A549 (cell line): ENCODE results near the gene SPATA25. TPM values are rescaled to one million over a fixed set of nuclear protein-coding genes. Genes with fewer than 3 reads are reported as not detected.

ENCODE experiments used
- ATAC-seq, 2 experiments: fragments of 200-7000 bp in 1 of 2; fragments of >200 bp in 1 of 2; cut with Nextera tagmentation in 1 of 2; cut with Tn5 transposase in 1 of 2; 3 replicates each; pipeline versions ENCODE4 v1.8.0 to v1.9.1; 2018 to 2020; ENCODE audit warnings: mild to moderate bottlenecking in 1 of 2, moderate library complexity in 1 of 2
- CTCF ChIA-PET: fragments of 300-600 bp; sonication (Branson Sonifier 250); formaldehyde crosslinking; extraction: SDS; loops from one replicate; lab custom pipeline; 2021; ENCODE audit warnings: antibody characterized with exemption, inconsistent platforms; lab: Yijun Ruan, JAX
- POLR2A ChIA-PET: fragments of 350-600 bp; formaldehyde crosslinking; extraction: SDS; loops from one replicate; lab custom pipeline; 2021; ENCODE audit warnings: antibody characterized with exemption, inconsistent platforms; lab: Yijun Ruan, JAX
- DNase-seq, 2 experiments: peaks; one replicate each; pipeline versions ENCODE4 v3.0.0 to v3.0.0-alpha.2; 2011 to 2016; ENCODE audit warnings: low read depth in 1 of 2, low spot score in 1 of 2
- FAIRE-seq: peaks from 2 replicates; lab custom pipeline; 2011; peaks lifted over from hg19 to GRCh38; lab: Jason Lieb, UNC
- H3K27ac ChIP-seq, 2 experiments: fragments of >200 bp; sonication (Bioruptor Twin); formaldehyde crosslinking; 3 replicates each; pipeline ENCODE4 v1.5.1; 2016 to 2017
- H3K4me1 ChIP-seq: fragments of >200 bp; sonication (Bioruptor Twin); formaldehyde crosslinking; 3 replicates; pipeline ENCODE4 v1.6.1; 2016
- H3K4me2 ChIP-seq: fragments of >200 bp; sonication (Bioruptor Twin); formaldehyde crosslinking; 3 replicates; pipeline ENCODE4 v1.6.1; 2016
- H3K4me3 ChIP-seq: fragments of >200 bp; sonication (Bioruptor Twin); formaldehyde crosslinking; 3 replicates; pipeline ENCODE4 v1.5.1; 2016
- H3K9me3 ChIP-seq: fragments of >200 bp; sonication (Bioruptor Twin); formaldehyde crosslinking; 3 replicates; pipeline ENCODE4 v1.6.1; 2016
- HES2 ChIP-seq: fragments of >200 bp; sonication (Bioruptor Twin); formaldehyde crosslinking; IDR thresholded peaks from 2 replicates; pipeline ENCODE4 v1.6.1; 2016
- MAFK ChIP-seq: fragments of 450-650 bp; IDR thresholded peaks from 2 replicates; pipeline ENCODE4 v1.6.1; 2014; ENCODE audit not compliant: partially characterized antibody
- MYC ChIP-seq: IDR thresholded peaks from 2 replicates; pipeline ENCODE4 v1.6.1; 2012; ENCODE audit warnings: mild to moderate bottlenecking, inconsistent platforms, low read length, improper control_type of control experiment, borderline replicate concordance
- NFE2L2 ChIP-seq: fragments of 150-350 bp; conservative IDR thresholded peaks from 2 replicates; pipeline ENCODE4 v1.6.1; 2014; ENCODE audit warnings: low read length
- POLR2A ChIP-seq: IDR thresholded peaks from 2 replicates; pipeline ENCODE4 v1.6.1; 2012; ENCODE audit warnings: mild to moderate bottlenecking, low read length
- RCOR1 ChIP-seq: fragments of 150-350 bp; IDR thresholded peaks from 2 replicates; pipeline ENCODE4 v1.6.1; 2014; ENCODE audit warnings: antibody characterized with exemption, low read length, low read depth
- SMC3 ChIP-seq: fragments of >200 bp; sonication (Bioruptor Twin); formaldehyde crosslinking; IDR thresholded peaks from 3 replicates; pipeline ENCODE4 v1.6.1; 2018; ENCODE audit warnings: inconsistent platforms
- TP53 ChIP-seq: fragments of 250-450 bp; sonication (Bioruptor Pico); IDR thresholded peaks from 2 replicates; pipeline ENCODE4 v1.5.0; 2021; ENCODE audit warnings: mild to moderate bottlenecking, moderate library complexity
- WGBS: methylation state at CpG from one replicate; pipeline ENCODE4 v1.1.6; 2017; ENCODE audit errors: missing lambda C conversion rate; 5-methylcytosine and 5-hydroxymethylcytosine counted together
- polyA plus RNA-seq, 4 experiments: library from polyadenylated mRNA; depleted of rRNA in 3 of 4; stranded (reverse); fragments of >200 nt; fragmentation: RNase III in 1 of 4; extraction: RNeasy Plus Mini Kit Qiagen cat#74134 plus additional on column Dnase treatment in 1 of 4; gene quantifications; 2 replicates in 3 of 4; 3 replicates in 1 of 4; pipeline ENCODE4 v1.2.3, GENCODE V29; 2011 to 2017
- TF ChIP-seq, protein P1 (sequence below): fragments of 450-650 bp; IDR thresholded peaks from 2 replicates; pipeline ENCODE4 v1.6.1; 2014; ENCODE audit warnings: antibody characterized with exemption
- TF ChIP-seq, protein P2 (sequence below): fragments of >200 bp; sonication (Bioruptor Twin); formaldehyde crosslinking; IDR thresholded peaks from 3 replicates; pipeline ENCODE4 v1.5.1; 2016

Gene SPATA25
- polyA plus RNA-seq, 2 of the 4 experiments (the other 2 are of a cell fraction) = 0.31 to 0.77 TPM

DNA sequence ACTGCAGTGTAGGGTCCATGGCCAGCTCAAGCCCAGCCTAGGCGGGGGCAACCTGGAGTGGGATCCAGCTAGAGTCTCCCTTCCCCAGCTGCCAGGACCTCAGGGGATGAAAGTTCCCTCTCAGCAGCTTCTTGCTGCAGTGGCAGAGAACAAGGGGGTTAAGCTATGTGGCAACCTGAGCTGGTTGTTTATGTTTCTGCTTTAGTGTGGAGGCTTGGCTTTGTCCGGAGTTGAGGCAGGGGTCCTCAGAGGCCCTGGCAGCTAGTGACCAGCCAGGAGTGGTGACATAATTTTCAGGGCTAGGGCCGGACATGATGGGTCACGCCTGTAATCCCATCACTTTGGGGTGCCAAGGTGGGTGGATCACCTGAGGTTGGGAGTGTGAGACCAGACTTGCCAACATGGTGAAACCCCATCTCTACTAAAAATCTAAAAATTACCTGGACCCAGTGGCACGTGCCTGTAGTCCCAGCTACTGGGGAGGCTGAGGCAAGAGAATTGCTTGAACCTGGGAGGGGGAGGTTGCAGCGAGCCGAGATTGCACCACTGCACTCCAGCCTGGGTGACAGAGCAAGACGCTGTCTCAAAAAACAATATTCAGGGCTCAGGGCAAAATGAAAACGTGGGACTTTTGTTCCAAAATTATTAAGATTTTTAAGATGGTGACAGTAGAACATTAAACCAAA is 38.5 kb upstream of the SPATA25 start:
- no peak overlapping the region for H3K4me2 ChIP-seq
- H3K4me1 ChIP-seq = no peaks in the 10 kb centered on the region
- H3K27ac ChIP-seq = no peak overlapping the region
- DNase-seq (no peak), FAIRE-seq (no peak), ATAC-seq (no peak; a peak in 1 of 6 replicates)
- no peak for TF ChIP-seq NFE2L2
- no peak for TF ChIP-seq RCOR1
- no peak for TF ChIP-seq MYC
- no peak for TF ChIP-seq TP53
- no peak overlapping the region for H3K4me3 ChIP-seq
- ChIA-PET CTCF (interaction anchor here (0.8 to 1.5 kb wide), 4 partner anchors 9 to 44 kb away, joined by 3 read pairs; no protein-coding TSS in a partner anchor), POLR2A (interaction anchor here (5.0 kb wide), 1 partner anchor 8 kb away, joined by 30 read pairs; the partner anchor contains the start of gene PCIF1)
- WGBS = 48% methylated on average over 9 of the region's 9 CpGs
- H3K9me3 ChIP-seq = no peaks in the 10 kb centered on the region

DNA sequence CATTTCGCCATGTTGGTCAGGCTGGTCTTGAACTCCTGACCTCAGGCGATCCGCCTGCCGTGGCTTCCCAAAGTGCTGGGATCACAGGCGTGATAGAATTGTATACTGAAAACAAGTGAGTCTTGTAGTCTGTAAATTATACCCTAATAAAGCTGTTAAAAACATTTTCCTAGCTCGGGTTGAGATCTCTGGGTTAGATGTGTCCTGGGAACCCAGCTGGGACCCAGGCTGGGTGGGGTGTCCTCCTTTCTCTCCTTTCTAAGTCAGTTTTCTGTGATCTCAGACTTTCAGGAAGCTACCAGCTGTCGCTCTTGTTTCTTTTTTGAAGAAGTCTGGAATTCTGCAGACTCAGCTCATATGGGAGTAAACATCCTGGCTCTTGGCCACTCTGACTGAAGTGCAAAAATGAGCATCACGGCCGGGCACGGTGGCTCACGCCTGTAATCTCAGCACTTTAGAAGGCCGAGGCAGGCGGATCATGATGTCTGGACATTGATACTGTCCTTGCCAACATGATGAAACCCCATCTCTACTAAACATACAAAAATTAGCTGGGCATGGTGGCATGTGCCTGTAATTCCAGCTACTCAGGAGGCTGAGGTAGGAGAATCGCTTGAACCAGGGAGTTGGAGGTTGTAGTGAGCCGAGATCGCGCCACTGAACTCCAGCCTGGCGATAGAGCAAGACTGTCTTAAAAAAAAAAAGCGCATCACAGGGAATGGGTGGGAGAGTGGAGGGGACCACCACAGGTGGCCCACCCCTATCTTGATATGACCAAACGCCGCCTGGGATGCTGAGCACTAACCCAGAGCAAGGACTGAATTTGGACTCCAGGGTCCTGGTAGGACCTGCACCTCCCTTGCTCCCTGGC is 37.2 kb upstream of the SPATA25 start:
- H3K9me3 ChIP-seq = no peaks in the 10 kb centered on the region
- POLR2A ChIA-PET = interaction anchor here (5.0 kb wide), 1 partner anchor 9 kb away, joined by 30 read pairs; the partner anchor contains the start of gene PCIF1
- no peaks in the 10 kb centered on the region for H3K4me1 ChIP-seq
- FAIRE-seq (no peak), ATAC-seq (no peak), DNase-seq (no peak)
- H3K4me2 ChIP-seq = no peak overlapping the region
- 74% methylated on average over 21 of the region's 21 CpGs for WGBS
- CTCF ChIA-PET = interaction anchor here (1.3 to 2.6 kb wide), 6 partner anchors 9 to 39 kb away, joined by 3 to 10 read pairs (median 6); no protein-coding TSS in a partner anchor
- H3K4me3 ChIP-seq = no peak overlapping the region
- H3K27ac ChIP-seq = no peak overlapping the region
- peak; percentile 80 for TF ChIP-seq MAFK
- TF ChIP-seq POLR2A = no peak
- TF ChIP-seq SMC3 = no peak

DNA sequence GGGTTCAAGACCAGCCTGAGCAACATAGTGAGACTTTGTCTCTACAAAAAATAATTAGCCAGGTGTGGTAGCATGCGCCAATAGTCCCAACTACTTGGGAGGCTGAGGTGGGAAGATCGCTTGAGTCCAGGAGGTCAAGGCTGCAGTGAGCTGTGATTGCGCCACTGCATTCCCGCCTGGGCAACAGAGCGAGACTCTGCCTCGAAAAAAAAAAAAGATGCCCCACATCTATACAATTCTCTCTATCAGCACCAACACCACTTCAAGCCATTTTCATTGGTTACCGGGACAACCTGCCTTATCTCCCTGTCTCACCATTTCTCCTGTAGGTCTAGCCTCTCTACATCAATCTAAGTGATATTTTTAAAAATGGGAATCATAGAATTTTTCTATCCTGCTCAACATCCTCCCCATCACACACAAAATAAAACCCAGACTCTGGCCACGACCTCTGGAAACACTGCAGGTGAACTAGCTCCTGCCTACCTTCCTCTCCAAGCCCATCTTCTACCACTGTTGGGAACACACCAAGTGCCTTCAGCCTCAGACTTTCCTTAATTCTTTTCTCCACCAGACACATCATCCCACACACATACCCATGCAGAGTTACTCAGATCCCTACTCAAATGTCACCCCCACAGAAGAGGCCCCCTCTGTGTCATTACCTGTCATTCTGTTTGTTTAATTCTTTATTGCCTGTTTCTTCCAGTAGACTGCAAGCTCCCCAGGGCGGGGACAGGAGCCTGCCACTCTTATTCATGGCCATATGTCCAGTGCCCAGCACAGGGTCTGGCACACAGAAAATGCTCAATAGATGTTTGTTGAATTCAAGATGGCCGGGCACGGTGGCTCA is 34.1 kb upstream of the SPATA25 start:
- H3K27ac ChIP-seq = no peak overlapping the region
- TF ChIP-seq HES2 (no peak), MAFK (no peak), RCOR1 (no peak)
- TF ChIP-seq, protein P1, sequence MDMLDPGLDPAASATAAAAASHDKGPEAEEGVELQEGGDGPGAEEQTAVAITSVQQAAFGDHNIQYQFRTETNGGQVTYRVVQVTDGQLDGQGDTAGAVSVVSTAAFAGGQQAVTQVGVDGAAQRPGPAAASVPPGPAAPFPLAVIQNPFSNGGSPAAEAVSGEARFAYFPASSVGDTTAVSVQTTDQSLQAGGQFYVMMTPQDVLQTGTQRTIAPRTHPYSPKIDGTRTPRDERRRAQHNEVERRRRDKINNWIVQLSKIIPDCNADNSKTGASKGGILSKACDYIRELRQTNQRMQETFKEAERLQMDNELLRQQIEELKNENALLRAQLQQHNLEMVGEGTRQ = no peak
- TF ChIP-seq, protein P2, sequence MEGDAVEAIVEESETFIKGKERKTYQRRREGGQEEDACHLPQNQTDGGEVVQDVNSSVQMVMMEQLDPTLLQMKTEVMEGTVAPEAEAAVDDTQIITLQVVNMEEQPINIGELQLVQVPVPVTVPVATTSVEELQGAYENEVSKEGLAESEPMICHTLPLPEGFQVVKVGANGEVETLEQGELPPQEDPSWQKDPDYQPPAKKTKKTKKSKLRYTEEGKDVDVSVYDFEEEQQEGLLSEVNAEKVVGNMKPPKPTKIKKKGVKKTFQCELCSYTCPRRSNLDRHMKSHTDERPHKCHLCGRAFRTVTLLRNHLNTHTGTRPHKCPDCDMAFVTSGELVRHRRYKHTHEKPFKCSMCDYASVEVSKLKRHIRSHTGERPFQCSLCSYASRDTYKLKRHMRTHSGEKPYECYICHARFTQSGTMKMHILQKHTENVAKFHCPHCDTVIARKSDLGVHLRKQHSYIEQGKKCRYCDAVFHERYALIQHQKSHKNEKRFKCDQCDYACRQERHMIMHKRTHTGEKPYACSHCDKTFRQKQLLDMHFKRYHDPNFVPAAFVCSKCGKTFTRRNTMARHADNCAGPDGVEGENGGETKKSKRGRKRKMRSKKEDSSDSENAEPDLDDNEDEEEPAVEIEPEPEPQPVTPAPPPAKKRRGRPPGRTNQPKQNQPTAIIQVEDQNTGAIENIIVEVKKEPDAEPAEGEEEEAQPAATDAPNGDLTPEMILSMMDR = no peak
- H3K9me3 ChIP-seq = no peaks in the 10 kb centered on the region
- CTCF ChIA-PET = interaction anchor here (1.5 to 1.7 kb wide), 2 partner anchors 23 to 41 kb away, joined by 5 read pairs; no protein-coding TSS in a partner anchor
- no peak for FAIRE-seq
- ATAC-seq = no peak
- 62% methylated on average over 11 of the region's 11 CpGs for WGBS
- no peak overlapping the region for H3K4me3 ChIP-seq
- POLR2A ChIA-PET = interaction anchor here (5.0 kb wide), 1 partner anchor 12 kb away, joined by 30 read pairs; the partner anchor contains the start of gene PCIF1
- no peaks in the 10 kb centered on the region for H3K4me1 ChIP-seq
- DNase-seq = no peak
- H3K4me2 ChIP-seq = no peak overlapping the region
